ENCODE data around the gene SMIM34. TPM values are rescaled to one million over a fixed set of nuclear protein-coding genes. Genes with fewer than 3 reads are reported as not detected.
"Not testable (repeated sequence)": the region's sequence is repeated elsewhere in the genome, so short reads cannot be mapped to it uniquely, and the experiment has no call there.

SMIM34 gene
- 0.25 TPM for polyA plus RNA-seq (ENCODE audit: insufficient read length)

GRCh38 chr21:34423805-34424204, at the start of gene SMIM34:
Gene SMIM34, minus strand, starts transcription at chr21:34423951. Its CDS starts 112 bp downstream, at chr21:34423839.
- not testable (repeated sequence) for DNase-seq (ENCODE audit: low read depth)

- not testable (repeated sequence) for DNase-seq (ENCODE audit: low read depth)
Observed at GRCh38 chr21:34467333-34467732, 43.6 kb upstream of the SMIM34 start.

GRCh38 chr21:34459426-34459825, 35.7 kb upstream of the SMIM34 start:
- not testable (repeated sequence) for DNase-seq (ENCODE audit: low read depth)

GRCh38 chr21:34458266-34458665, 34.5 kb upstream of the SMIM34 start:
- DNase-seq (ENCODE audit: low read depth) = not testable (repeated sequence)

- not testable (repeated sequence) for DNase-seq (ENCODE audit: low read depth)
Observed at GRCh38 chr21:34456180-34456579, 32.4 kb upstream of the SMIM34 start.

GRCh38 chr21:34455628-34456027, 31.9 kb upstream of the SMIM34 start:
- not testable (repeated sequence) for DNase-seq (ENCODE audit: low read depth)

GRCh38 chr21:34447018-34447417, 23.3 kb upstream of the SMIM34 start:
- not testable (repeated sequence) for DNase-seq (ENCODE audit: low read depth)

GRCh38 chr21:34443486-34443885, 19.7 kb upstream of the SMIM34 start:
- not testable (repeated sequence) for DNase-seq (ENCODE audit: low read depth)

GRCh38 chr21:34429710-34430109, 6.0 kb upstream of the SMIM34 start:
- DNase-seq (ENCODE audit: low read depth) = not testable (repeated sequence)

- not testable (repeated sequence) for DNase-seq (ENCODE audit: low read depth)
Observed at GRCh38 chr21:34428441-34428840, 4.7 kb upstream of the SMIM34 start.

GRCh38 chr21:34427339-34427738, 3.6 kb upstream of the SMIM34 start:
- DNase-seq (ENCODE audit: low read depth) = not testable (repeated sequence)

- not testable (repeated sequence) for DNase-seq (ENCODE audit: low read depth)
Observed at GRCh38 chr21:34417448-34418077, 6.2 kb downstream of the SMIM34 start.

GRCh38 chr21:34407294-34407693, 16.5 kb downstream of the SMIM34 start:
- not testable (repeated sequence) for DNase-seq (ENCODE audit: low read depth)

GRCh38 chr21:34406676-34407075, 17.1 kb downstream of the SMIM34 start:
- not testable (repeated sequence) for DNase-seq (ENCODE audit: low read depth)

- not testable (repeated sequence) for DNase-seq (ENCODE audit: low read depth)
Observed at GRCh38 chr21:34406102-34406501, 17.6 kb downstream of the SMIM34 start.

- not testable (repeated sequence) for DNase-seq (ENCODE audit: low read depth)
Observed at GRCh38 chr21:34405686-34406085, 18.1 kb downstream of the SMIM34 start.

GRCh38 chr21:34404742-34405141, 19.0 kb downstream of the SMIM34 start:
- DNase-seq (ENCODE audit: low read depth) = not testable (repeated sequence)

GRCh38 chr21:34400522-34400921, 23.2 kb downstream of the SMIM34 start:
- DNase-seq (ENCODE audit: low read depth) = not testable (repeated sequence)

- not testable (repeated sequence) for DNase-seq (ENCODE audit: low read depth)
Observed at GRCh38 chr21:34383724-34384415, 39.9 kb downstream of the SMIM34 start.

GRCh38 chr21:34383138-34383537, 40.6 kb downstream of the SMIM34 start:
- not testable (repeated sequence) for DNase-seq (ENCODE audit: low read depth)

- DNase-seq (ENCODE audit: low read depth) = not testable (repeated sequence)
Observed at GRCh38 chr21:34375619-34375972, 48.2 kb downstream of the SMIM34 start.

- not testable (repeated sequence) for DNase-seq (ENCODE audit: low read depth)
Observed at GRCh38 chr21:34374940-34375618, 48.7 kb downstream of the SMIM34 start, which contains the start of gene SMIM11. Gene SMIM11, plus strand, starts transcription at chr21:34375507. Its CDS starts 3,998 bp downstream, at chr21:34379505.

Data from forelimb muscle (tissue), 1 donor.